ENCODE data around the gene TSNAX.
A peak's percentile ranks its signal among the peaks of the same experiment; 100 is the strongest.

TSNAX gene

GRCh38 chr1:231601824-231602672, 73.6 kb downstream of the TSNAX start:
- no peak for DNase-seq (ENCODE audit: low read depth in 2 of 2)

- no peak for DNase-seq (ENCODE audit: low read depth in 2 of 2)
Observed at GRCh38 chr1:231602673-231602984, 74.2 kb downstream of the TSNAX start.

- peak in 1 of 2 experiments; percentile 25 for DNase-seq (ENCODE audit: low read depth in 2 of 2)
Observed at GRCh38 chr1:231603598-231604275, 75.3 kb downstream of the TSNAX start.

GRCh38 chr1:231604276-231604621, 75.8 kb downstream of the TSNAX start:
- no peak for DNase-seq (ENCODE audit: low read depth in 2 of 2)

GRCh38 chr1:231605149-231606100, 77.0 kb downstream of the TSNAX start:
- DNase-seq (ENCODE audit: low read depth in 2 of 2) = no peak

GRCh38 chr1:231606712-231607111, 78.2 kb downstream of the TSNAX start:
- no peak for DNase-seq (ENCODE audit: low read depth in 2 of 2)

- DNase-seq (ENCODE audit: low read depth in 2 of 2) = no peak
Observed at GRCh38 chr1:231610388-231610787, 81.9 kb downstream of the TSNAX start.

GRCh38 chr1:231611111-231611510, 82.6 kb downstream of the TSNAX start:
- no peak for DNase-seq (ENCODE audit: low read depth in 2 of 2)

GRCh38 chr1:231611851-231612250, 83.4 kb downstream of the TSNAX start:
- no peak for DNase-seq (ENCODE audit: low read depth in 2 of 2)

- DNase-seq (ENCODE audit: low read depth in 2 of 2) = no peak
Observed at GRCh38 chr1:231612393-231613089, 84.1 kb downstream of the TSNAX start.

GRCh38 chr1:231613419-231614349, 85.2 kb downstream of the TSNAX start:
- DNase-seq (ENCODE audit: low read depth in 2 of 2) = no peak

Data from fibroblast of skin of left biceps (primary cell).